SK-N-SH treated with all-trans-retinoic acid at 6 μM for 48 hours (cell line): ENCODE results near the gene RBM18.

ENCODE experiments used
- ATAC-seq: fragments of 200-7000 bp; cut with Tn5 transposase; 3 replicates; pipeline ENCODE4 v1.9.1; 2020; ENCODE audit warnings: mild to moderate bottlenecking, moderate library complexity
- ARNTL ChIP-seq: fragments of 450-650 bp; formaldehyde crosslinking; IDR thresholded peaks from 2 replicates; pipeline ENCODE4 v1.5.0; 2020; ENCODE audit warnings: low read depth, mild to moderate bottlenecking, moderate library complexity, borderline replicate concordance
- BACH2 ChIP-seq: fragments of 250-450 bp; sonication (Bioruptor Pico); IDR thresholded peaks from 2 replicates; pipeline ENCODE4 v1.9.0; 2021; ENCODE audit warnings: mild to moderate bottlenecking, borderline replicate concordance
- CSDC2 ChIP-seq: fragments of 250-450 bp; sonication (Bioruptor Pico); IDR thresholded peaks from 2 replicates; pipeline ENCODE4 v1.5.0; 2020; ENCODE audit warnings: mild to moderate bottlenecking, moderate library complexity
- ESRRG ChIP-seq: fragments of 250-450 bp; sonication (Bioruptor Pico); IDR thresholded peaks from 2 replicates; pipeline ENCODE4 v1.6.1; 2021; ENCODE audit warnings: mild to moderate bottlenecking
- GLIS3 ChIP-seq: fragments of 250-450 bp; sonication (Bioruptor Pico); IDR thresholded peaks from 2 replicates; pipeline ENCODE4 v1.5.0; 2020; ENCODE audit warnings: mild to moderate bottlenecking, moderate library complexity
- OSR1 ChIP-seq: fragments of 250-450 bp; sonication (Bioruptor Pico); IDR thresholded peaks from 2 replicates; pipeline ENCODE4 v1.8.0; 2022; ENCODE audit warnings: moderate library complexity, mild to moderate bottlenecking, inconsistent platforms
- RARB ChIP-seq: fragments of 250-450 bp; sonication (Bioruptor Pico); IDR thresholded peaks from 2 replicates; pipeline ENCODE4 v1.8.0; 2021; ENCODE audit warnings: mild to moderate bottlenecking, moderate library complexity
- SNAI2 ChIP-seq: fragments of 250-450 bp; sonication (Bioruptor Pico); IDR thresholded peaks from 2 replicates; pipeline ENCODE4 v1.5.0; 2020; ENCODE audit warnings: mild to moderate bottlenecking, moderate library complexity
- TCF4 ChIP-seq: fragments of 250-450 bp; sonication (Bioruptor Pico); IDR thresholded peaks from 2 replicates; pipeline ENCODE4 v1.8.0; 2021; ENCODE audit warnings: mild to moderate bottlenecking, moderate library complexity, borderline replicate concordance
- TOX ChIP-seq: fragments of 250-450 bp; sonication (Bioruptor Pico); IDR thresholded peaks from 2 replicates; pipeline ENCODE4 v1.8.0; 2021; ENCODE audit warnings: mild to moderate bottlenecking, moderate library complexity, borderline replicate concordance
- ZC3H10 ChIP-seq: fragments of 250-450 bp; sonication (Bioruptor Pico); IDR thresholded peaks from 2 replicates; pipeline ENCODE4 v1.5.1; 2021; ENCODE audit warnings: mild to moderate bottlenecking, moderate library complexity
- ZFP3 ChIP-seq: fragments of 250-450 bp; sonication (Bioruptor Pico); IDR thresholded peaks from 2 replicates; pipeline ENCODE4 v1.5.0; 2020; ENCODE audit warnings: mild to moderate bottlenecking, moderate library complexity
- ZFP30 ChIP-seq: fragments of 450-650 bp; formaldehyde crosslinking; IDR thresholded peaks from 2 replicates; pipeline ENCODE4 v1.5.0; 2022; ENCODE audit warnings: mild to moderate bottlenecking, moderate library complexity
- ZNF565 ChIP-seq: fragments of 450-650 bp; formaldehyde crosslinking; conservative IDR thresholded peaks from 2 replicates; pipeline ENCODE4 v1.5.0; 2020; ENCODE audit warnings: low read depth, mild to moderate bottlenecking, moderate library complexity
- ZNF70 ChIP-seq: fragments of 450-650 bp; formaldehyde crosslinking; IDR thresholded peaks from 2 replicates; pipeline ENCODE4 v1.5.0; 2020; ENCODE audit warnings: mild to moderate bottlenecking, moderate library complexity
- ZNF8 ChIP-seq: fragments of 450-650 bp; formaldehyde crosslinking; IDR thresholded peaks from 2 replicates; pipeline ENCODE4 v1.5.0; 2020; ENCODE audit warnings: mild to moderate bottlenecking, moderate library complexity
- TF ChIP-seq, protein P1 (sequence below): fragments of 250-450 bp; sonication (Bioruptor Pico); IDR thresholded peaks from 2 replicates; pipeline ENCODE4 v1.8.0; 2020; ENCODE audit warnings: mild to moderate bottlenecking, moderate library complexity, borderline replicate concordance
- TF ChIP-seq, protein P2 (sequence below): fragments of 250-450 bp; sonication (Bioruptor Pico); IDR thresholded peaks from 2 replicates; pipeline ENCODE4 v1.8.0; 2021; ENCODE audit warnings: low read depth, mild to moderate bottlenecking, moderate library complexity, borderline replicate concordance
- TF ChIP-seq, protein P3 (sequence below): fragments of 250-450 bp; sonication (Bioruptor Pico); IDR thresholded peaks from 2 replicates; pipeline ENCODE4 v1.5.1; 2020; ENCODE audit warnings: low read depth, mild to moderate bottlenecking, moderate library complexity
- TF ChIP-seq, protein P4 (sequence below): fragments of 250-450 bp; sonication (Bioruptor Pico); IDR thresholded peaks from 2 replicates; pipeline ENCODE4 v1.5.0; 2020; ENCODE audit warnings: mild to moderate bottlenecking, moderate library complexity

RBM18 gene

DNA sequence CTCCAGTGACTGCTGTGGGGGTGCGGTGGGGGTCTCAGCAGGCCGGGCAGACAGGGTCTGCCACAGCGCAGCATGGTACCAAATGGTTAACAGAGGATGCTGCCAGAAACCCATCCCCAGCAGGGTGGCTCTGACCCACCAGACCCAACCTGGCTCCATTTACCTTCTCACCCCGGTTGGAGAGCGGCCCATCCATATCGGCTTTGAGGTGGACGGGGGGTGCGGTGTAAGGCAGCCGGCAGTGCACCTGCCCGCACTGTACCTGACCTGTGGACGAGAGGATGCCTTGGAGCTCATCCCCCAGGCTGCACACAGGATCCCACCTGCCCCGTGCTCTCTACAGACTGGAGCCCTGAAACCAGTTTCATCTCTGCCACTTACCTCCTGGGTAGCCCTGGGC is 55.2 kb downstream of the RBM18 start:
- ATAC-seq, result no peak
- TF ChIP-seq ZNF8 (no peak), ZC3H10 (CRISPR knock-in tag) (no peak), ESRRG (CRISPR knock-in tag) (no peak), SNAI2 (no peak), ZFP3 (no peak), GLIS3 (no peak), ZFP30 (no peak)
- TF ChIP-seq, protein P1, sequence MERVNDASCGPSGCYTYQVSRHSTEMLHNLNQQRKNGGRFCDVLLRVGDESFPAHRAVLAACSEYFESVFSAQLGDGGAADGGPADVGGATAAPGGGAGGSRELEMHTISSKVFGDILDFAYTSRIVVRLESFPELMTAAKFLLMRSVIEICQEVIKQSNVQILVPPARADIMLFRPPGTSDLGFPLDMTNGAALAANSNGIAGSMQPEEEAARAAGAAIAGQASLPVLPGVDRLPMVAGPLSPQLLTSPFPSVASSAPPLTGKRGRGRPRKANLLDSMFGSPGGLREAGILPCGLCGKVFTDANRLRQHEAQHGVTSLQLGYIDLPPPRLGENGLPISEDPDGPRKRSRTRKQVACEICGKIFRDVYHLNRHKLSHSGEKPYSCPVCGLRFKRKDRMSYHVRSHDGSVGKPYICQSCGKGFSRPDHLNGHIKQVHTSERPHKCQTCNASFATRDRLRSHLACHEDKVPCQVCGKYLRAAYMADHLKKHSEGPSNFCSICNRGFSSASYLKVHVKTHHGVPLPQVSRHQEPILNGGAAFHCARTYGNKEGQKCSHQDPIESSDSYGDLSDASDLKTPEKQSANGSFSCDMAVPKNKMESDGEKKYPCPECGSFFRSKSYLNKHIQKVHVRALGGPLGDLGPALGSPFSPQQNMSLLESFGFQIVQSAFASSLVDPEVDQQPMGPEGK (CRISPR knock-in tag), result no peak
- TF ChIP-seq, protein P2, sequence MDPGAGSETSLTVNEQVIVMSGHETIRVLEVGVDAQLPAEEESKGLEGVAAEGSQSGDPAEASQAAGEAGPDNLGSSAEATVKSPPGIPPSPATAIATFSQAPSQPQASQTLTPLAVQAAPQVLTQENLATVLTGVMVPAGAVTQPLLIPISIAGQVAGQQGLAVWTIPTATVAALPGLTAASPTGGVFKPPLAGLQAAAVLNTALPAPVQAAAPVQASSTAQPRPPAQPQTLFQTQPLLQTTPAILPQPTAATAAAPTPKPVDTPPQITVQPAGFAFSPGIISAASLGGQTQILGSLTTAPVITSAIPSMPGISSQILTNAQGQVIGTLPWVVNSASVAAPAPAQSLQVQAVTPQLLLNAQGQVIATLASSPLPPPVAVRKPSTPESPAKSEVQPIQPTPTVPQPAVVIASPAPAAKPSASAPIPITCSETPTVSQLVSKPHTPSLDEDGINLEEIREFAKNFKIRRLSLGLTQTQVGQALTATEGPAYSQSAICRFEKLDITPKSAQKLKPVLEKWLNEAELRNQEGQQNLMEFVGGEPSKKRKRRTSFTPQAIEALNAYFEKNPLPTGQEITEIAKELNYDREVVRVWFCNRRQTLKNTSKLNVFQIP (CRISPR knock-in tag), result no peak
- TF ChIP-seq, protein P3, sequence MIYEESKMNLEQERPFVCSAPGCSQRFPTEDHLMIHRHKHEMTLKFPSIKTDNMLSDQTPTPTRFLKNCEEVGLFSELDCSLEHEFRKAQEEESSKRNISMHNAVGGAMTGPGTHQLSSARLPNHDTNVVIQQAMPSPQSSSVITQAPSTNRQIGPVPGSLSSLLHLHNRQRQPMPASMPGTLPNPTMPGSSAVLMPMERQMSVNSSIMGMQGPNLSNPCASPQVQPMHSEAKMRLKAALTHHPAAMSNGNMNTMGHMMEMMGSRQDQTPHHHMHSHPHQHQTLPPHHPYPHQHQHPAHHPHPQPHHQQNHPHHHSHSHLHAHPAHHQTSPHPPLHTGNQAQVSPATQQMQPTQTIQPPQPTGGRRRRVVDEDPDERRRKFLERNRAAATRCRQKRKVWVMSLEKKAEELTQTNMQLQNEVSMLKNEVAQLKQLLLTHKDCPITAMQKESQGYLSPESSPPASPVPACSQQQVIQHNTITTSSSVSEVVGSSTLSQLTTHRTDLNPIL (CRISPR knock-in tag), result no peak
- TF ChIP-seq, protein P4, sequence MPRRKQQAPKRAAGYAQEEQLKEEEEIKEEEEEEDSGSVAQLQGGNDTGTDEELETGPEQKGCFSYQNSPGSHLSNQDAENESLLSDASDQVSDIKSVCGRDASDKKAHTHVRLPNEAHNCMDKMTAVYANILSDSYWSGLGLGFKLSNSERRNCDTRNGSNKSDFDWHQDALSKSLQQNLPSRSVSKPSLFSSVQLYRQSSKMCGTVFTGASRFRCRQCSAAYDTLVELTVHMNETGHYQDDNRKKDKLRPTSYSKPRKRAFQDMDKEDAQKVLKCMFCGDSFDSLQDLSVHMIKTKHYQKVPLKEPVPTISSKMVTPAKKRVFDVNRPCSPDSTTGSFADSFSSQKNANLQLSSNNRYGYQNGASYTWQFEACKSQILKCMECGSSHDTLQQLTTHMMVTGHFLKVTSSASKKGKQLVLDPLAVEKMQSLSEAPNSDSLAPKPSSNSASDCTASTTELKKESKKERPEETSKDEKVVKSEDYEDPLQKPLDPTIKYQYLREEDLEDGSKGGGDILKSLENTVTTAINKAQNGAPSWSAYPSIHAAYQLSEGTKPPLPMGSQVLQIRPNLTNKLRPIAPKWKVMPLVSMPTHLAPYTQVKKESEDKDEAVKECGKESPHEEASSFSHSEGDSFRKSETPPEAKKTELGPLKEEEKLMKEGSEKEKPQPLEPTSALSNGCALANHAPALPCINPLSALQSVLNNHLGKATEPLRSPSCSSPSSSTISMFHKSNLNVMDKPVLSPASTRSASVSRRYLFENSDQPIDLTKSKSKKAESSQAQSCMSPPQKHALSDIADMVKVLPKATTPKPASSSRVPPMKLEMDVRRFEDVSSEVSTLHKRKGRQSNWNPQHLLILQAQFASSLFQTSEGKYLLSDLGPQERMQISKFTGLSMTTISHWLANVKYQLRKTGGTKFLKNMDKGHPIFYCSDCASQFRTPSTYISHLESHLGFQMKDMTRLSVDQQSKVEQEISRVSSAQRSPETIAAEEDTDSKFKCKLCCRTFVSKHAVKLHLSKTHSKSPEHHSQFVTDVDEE (CRISPR knock-in tag), result no peak

DNA sequence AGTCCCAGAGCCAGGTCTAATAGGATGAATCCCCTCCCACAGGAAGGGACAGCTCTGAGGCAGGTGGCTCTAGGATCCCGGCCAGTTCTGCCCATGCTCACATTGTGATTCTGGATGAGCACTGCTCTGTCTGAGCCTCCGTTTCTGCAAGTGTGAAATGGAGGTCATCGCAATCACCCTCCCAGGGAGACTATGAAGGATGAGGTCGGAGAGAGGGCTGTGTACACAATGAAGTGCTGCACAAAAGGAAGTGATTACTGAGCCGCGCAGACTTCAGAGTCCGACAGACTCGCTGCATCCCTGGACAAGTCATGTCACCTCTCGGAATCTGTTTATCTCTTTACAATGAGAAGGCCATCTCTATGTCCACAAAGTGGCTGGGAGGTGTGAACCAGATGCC is 57.5 kb downstream of the RBM18 start:
- ATAC-seq, result no peak
- TF ChIP-seq ZNF8 (no peak), BACH2 (CRISPR knock-in tag) (no peak), TCF4 (CRISPR knock-in tag) (no peak), TOX (CRISPR knock-in tag) (no peak), ZNF565 (CRISPR knock-in tag) (no peak)
- TF ChIP-seq, protein P4 (CRISPR knock-in tag), result no peak
- TF ChIP-seq, protein P3 (CRISPR knock-in tag), result no peak

DNA sequence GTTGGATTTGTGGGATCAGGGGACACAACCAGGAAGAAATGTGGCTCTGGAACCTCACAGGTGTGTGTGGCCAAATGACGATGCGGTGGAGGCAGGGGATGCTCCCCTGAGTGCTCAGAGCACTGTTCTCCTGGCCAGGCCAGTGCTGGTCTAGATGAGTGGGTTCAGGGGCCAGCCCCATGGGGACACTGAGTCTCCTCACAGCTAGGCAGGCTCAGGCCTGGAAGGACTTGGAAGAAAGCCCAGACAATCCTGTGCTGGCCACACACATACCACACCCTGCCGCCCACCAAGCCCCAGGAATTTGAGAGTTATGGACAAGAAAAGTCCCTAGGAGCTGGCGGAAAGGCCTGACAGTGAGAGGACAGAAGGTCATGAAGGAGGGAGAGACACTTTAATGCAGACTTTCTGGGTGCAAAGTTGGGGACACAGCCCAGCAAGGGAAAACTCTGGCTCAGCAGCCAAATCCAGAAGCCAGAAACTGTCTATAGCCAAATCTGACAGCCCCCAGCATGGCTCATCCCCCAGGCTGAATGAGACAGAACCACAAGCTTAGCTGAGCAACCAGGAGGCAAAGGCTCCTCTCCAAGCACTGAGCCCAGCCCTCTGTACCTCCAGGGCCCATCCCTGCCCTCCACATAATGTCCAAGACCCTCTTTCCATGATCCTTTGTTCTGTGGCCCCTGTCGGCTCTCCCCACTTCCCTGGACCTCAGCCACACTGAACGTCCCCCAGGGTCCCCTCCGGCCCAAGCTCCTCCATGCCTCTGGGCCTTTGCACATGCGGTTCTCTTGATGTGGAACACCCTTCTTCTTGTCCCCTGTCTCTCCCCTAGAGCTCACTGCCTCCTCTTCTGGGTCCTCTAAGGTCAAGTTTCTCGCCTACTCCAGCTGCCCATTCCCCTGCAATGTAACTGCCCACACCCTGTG is 58.3 kb downstream of the RBM18 start:
- TF ChIP-seq ZC3H10 (CRISPR knock-in tag) (no peak), CSDC2 (CRISPR knock-in tag) (no peak), ZNF565 (CRISPR knock-in tag) (no peak), ARNTL (no peak), ZNF70 (CRISPR knock-in tag) (no peak), SNAI2 (no peak), OSR1 (CRISPR knock-in tag) (no peak), TCF4 (CRISPR knock-in tag) (no peak), RARB (CRISPR knock-in tag) (no peak)
- TF ChIP-seq, protein P3 (CRISPR knock-in tag), result no peak
- TF ChIP-seq, protein P2 (CRISPR knock-in tag), result no peak
- peak; percentile 40 for ATAC-seq
